ENCODE results near the gene OTOG. TPM values are rescaled to one million over a fixed set of nuclear protein-coding genes. Genes with fewer than 3 reads are reported as not detected.

Gene OTOG
- total RNA-seq, 1 donor from 2014 or later: not detected

GRCh38 chr11:17543041-17543440 lies 4.0 kb upstream of the OTOG start:
- Histone ChIP-seq H3K27me3 (ENCODE audit: control insufficient read depth, insufficient read depth, low read length) (peaks cover 38% of the 10 kb centered on the region), H3K4me3 (ENCODE audit: low read depth, low read length) (no peak overlapping the region), H3K36me3 (ENCODE audit: control insufficient read depth, insufficient read depth, low read length) (no peaks in the 10 kb centered on the region)
- DNase-seq (ENCODE audit: low read depth): no peak
- no peak for TF ChIP-seq CTCF (IDR thresholded peaks at IDR 0.05; ENCODE audit: insufficient read depth, low read length, poor library complexity, severe bottlenecking)

GRCh38 chr11:17543574-17544180 lies 3.4 kb upstream of the OTOG start:
- DNase-seq (ENCODE audit: low read depth): no peak
- H3K4me3 ChIP-seq (ENCODE audit: low read depth, low read length): no peak overlapping the region
- no peak for TF ChIP-seq CTCF (IDR thresholded peaks at IDR 0.05; ENCODE audit: insufficient read depth, low read length, poor library complexity, severe bottlenecking)

GRCh38 chr11:17544181-17544622 lies 2.9 kb upstream of the OTOG start, which contains the start of gene USH1C:
Gene USH1C (minus strand): TSS chr11:17544416. CDS start chr11:17544307, 109 bp downstream.
- no peak for TF ChIP-seq CTCF (IDR thresholded peaks at IDR 0.05; ENCODE audit: insufficient read depth, low read length, poor library complexity, severe bottlenecking)
- no peak for DNase-seq (ENCODE audit: low read depth)
- Histone ChIP-seq H3K36me3 (ENCODE audit: control insufficient read depth, insufficient read depth, low read length) (no peaks in the 10 kb centered on the region), H3K27me3 (ENCODE audit: control insufficient read depth, insufficient read depth, low read length) (peaks cover 31% of the 10 kb centered on the region), H3K4me3 (ENCODE audit: low read depth, low read length) (no peak within 1 kb of the TSS)

More at GRCh38 chr11:17543574-17544180, 3.4 kb upstream of the OTOG start:
- H3K27me3 ChIP-seq (ENCODE audit: control insufficient read depth, insufficient read depth, low read length): peaks cover 34% of the 10 kb centered on the region
- no peaks in the 10 kb centered on the region for H3K36me3 ChIP-seq (ENCODE audit: control insufficient read depth, insufficient read depth, low read length)

GRCh38 chr11:17546240-17546639 lies 819 bp upstream of the OTOG start:
- Histone ChIP-seq H3K4me3 (ENCODE audit: low read depth, low read length) (no peak overlapping the region), H3K36me3 (ENCODE audit: control insufficient read depth, insufficient read depth, low read length) (no peaks in the 10 kb centered on the region), H3K27me3 (ENCODE audit: control insufficient read depth, insufficient read depth, low read length) (peaks cover 31% of the 10 kb centered on the region)
- no peak for DNase-seq (ENCODE audit: low read depth)
- TF ChIP-seq CTCF (IDR thresholded peaks at IDR 0.05; ENCODE audit: insufficient read depth, low read length, poor library complexity, severe bottlenecking): no peak

- no peak for TF ChIP-seq CTCF (IDR thresholded peaks at IDR 0.05; ENCODE audit: insufficient read depth, low read length, poor library complexity, severe bottlenecking)
- peaks cover 27% of the 10 kb centered on the region for H3K27me3 ChIP-seq (ENCODE audit: control insufficient read depth, insufficient read depth, low read length)
- no peak for DNase-seq (ENCODE audit: low read depth)
- H3K36me3 ChIP-seq (ENCODE audit: control insufficient read depth, insufficient read depth, low read length): no peaks in the 10 kb centered on the region
- no peak overlapping the region for H3K4me3 ChIP-seq (ENCODE audit: low read depth, low read length)
Measured at GRCh38 chr11:17547932-17548331, 873 bp downstream of the OTOG start.

GRCh38 chr11:17548444-17548843 lies 1.4 kb downstream of the OTOG start:
- no peaks in the 10 kb centered on the region for H3K36me3 ChIP-seq (ENCODE audit: control insufficient read depth, insufficient read depth, low read length)
- no peak for DNase-seq (ENCODE audit: low read depth)
- peak; percentile 21 for TF ChIP-seq CTCF (IDR thresholded peaks at IDR 0.05; ENCODE audit: insufficient read depth, low read length, poor library complexity, severe bottlenecking)
- H3K27me3 ChIP-seq (ENCODE audit: control insufficient read depth, insufficient read depth, low read length): peaks cover 25% of the 10 kb centered on the region
- H3K4me3 ChIP-seq (ENCODE audit: low read depth, low read length): no peak overlapping the region

Measured in kidney epithelial cell (primary cell).